H1 (cell line): ENCODE measurements around the gene TSEN2. TPM values are rescaled to one million over a fixed set of nuclear protein-coding genes. Genes with fewer than 3 reads are reported as not detected.
A peak's percentile ranks its signal among the peaks of the same experiment; 100 is the strongest.

ENCODE experiments used
- CTCF ChIA-PET: fragments of 300-600 bp; sonication (Branson Sonifier 250); formaldehyde crosslinking; loops from one replicate; lab custom pipeline; 2021; ENCODE audit not compliant: partially characterized antibody; lab: Charles Lee
- POLR2A ChIA-PET: fragments of 300-600 bp; sonication (Branson Sonifier 250); formaldehyde crosslinking; loops from one replicate; lab custom pipeline; 2021; ENCODE audit warnings: inconsistent platforms; ENCODE audit not compliant: partially characterized antibody; lab: Charles Lee
- DNase-seq, 2 experiments: peaks; one replicate each; pipeline versions ENCODE4 v3.0.0 to v3.0.0-alpha.2; 2010 to 2022; ENCODE audit warnings: low spot score in 2 of 2, low read depth in 1 of 2, mixed read lengths in 1 of 2
- FAIRE-seq: peaks from 2 replicates; lab custom pipeline; 2011; peaks lifted over from hg19 to GRCh38; lab: Jason Lieb, UNC
- H2AFZ ChIP-seq: 2 replicates; pipeline ENCODE4 v1.8.1; 2012; ENCODE audit warnings: low read length, inconsistent platforms
- H2AK5ac ChIP-seq: 2 replicates; pipeline ENCODE4 v1.6.1; 2013; ENCODE audit warnings: low read depth, low read length
- H2BK120ac ChIP-seq: replicated peaks from 2 replicates; pipeline ENCODE3; 2013; ENCODE audit warnings: low read depth, low read length, inconsistent platforms
- H2BK12ac ChIP-seq: 2 replicates; pipeline ENCODE4 v1.6.1; 2013; ENCODE audit warnings: low read depth, low read length
- H2BK15ac ChIP-seq: 2 replicates; pipeline ENCODE4 v1.6.1; 2013; ENCODE audit warnings: low read length
- H2BK20ac ChIP-seq: 2 replicates; pipeline ENCODE4 v1.6.1; 2013; ENCODE audit warnings: low read length
- H2BK5ac ChIP-seq: 2 replicates; pipeline ENCODE4 v1.6.1; 2013; ENCODE audit warnings: low read depth, low read length
- H3K14ac ChIP-seq: 2 replicates; pipeline ENCODE4 v1.6.1; 2013; ENCODE audit warnings: inconsistent platforms; ENCODE audit not compliant: insufficient read length
- H3K18ac ChIP-seq: 2 replicates; pipeline ENCODE4 v1.6.1; 2013; ENCODE audit warnings: low read length; ENCODE audit errors: extremely low read depth
- H3K23ac ChIP-seq: 2 replicates; pipeline ENCODE4 v1.6.1; 2013; ENCODE audit warnings: inconsistent platforms; ENCODE audit not compliant: insufficient read length
- H3K23me2 ChIP-seq: 2 replicates; pipeline ENCODE4 v1.6.1; 2013; ENCODE audit warnings: low read depth, low read length
- H3K27ac ChIP-seq: 2 replicates; pipeline ENCODE4 v1.6.1; 2011; ENCODE audit warnings: low read depth, low read length, inconsistent platforms
- H3K27me3 ChIP-seq, 4 experiments: replicated peaks in 1 of 4; 1 replicate in 1 of 4; 2 replicates in 3 of 4; pipeline versions ENCODE4 v1.6.1 to v1.8.1; 2011 to 2013; ENCODE audit warnings: low read length in 3 of 4, mild to moderate bottlenecking in 3 of 4, inconsistent platforms in 2 of 4, mixed read lengths in 2 of 4, moderate library complexity in 1 of 4; ENCODE audit not compliant: control insufficient read depth in 3 of 4, insufficient read depth in 3 of 4; ENCODE audit errors: extremely low read depth in 1 of 4
- H3K36me3 ChIP-seq, 4 experiments: 2 replicates each; pipeline versions ENCODE4 v1.6.1 to v1.8.1; 2011 to 2013; ENCODE audit warnings: mild to moderate bottlenecking in 4 of 4, low read length in 3 of 4, moderate library complexity in 2 of 4, control low read depth in 1 of 4, inconsistent platforms in 1 of 4; ENCODE audit not compliant: insufficient read depth in 4 of 4, control insufficient read depth in 2 of 4
- H3K4ac ChIP-seq: replicated peaks from 2 replicates; pipeline ENCODE3; 2013; ENCODE audit warnings: low read length, low read depth, mixed read lengths, inconsistent platforms; ENCODE audit not compliant: insufficient read length
- H3K4me1 ChIP-seq, 4 experiments: replicated peaks in 1 of 4; 1 replicate in 1 of 4; 2 replicates in 3 of 4; pipeline versions ENCODE4 v1.6.1 to v1.8.1; 2011 to 2013; ENCODE audit warnings: low read length in 3 of 4, inconsistent platforms in 2 of 4, mixed read lengths in 1 of 4; ENCODE audit not compliant: insufficient read depth in 4 of 4, control insufficient read depth in 3 of 4
- H3K4me2 ChIP-seq, 2 experiments: 2 replicates each; pipeline versions ENCODE4 v1.6.1 to v1.8.1; 2011 to 2013; ENCODE audit warnings: low read depth in 2 of 2, low read length in 2 of 2, control low read depth in 1 of 2, inconsistent platforms in 1 of 2, mild to moderate bottlenecking in 1 of 2; ENCODE audit not compliant: insufficient read depth in 1 of 2
- H3K4me3 ChIP-seq, 4 experiments: fragments of 200-600, 300-600 bp in 1 of 4; sonication (generic), shearing (Covaris generic), sonication (Bioruptor Twin) in 1 of 4; 2 replicates each; pipeline versions ENCODE4 v1.5.1 to v1.8.1; 2011 to 2016; ENCODE audit warnings: low read length in 4 of 4, low read depth in 3 of 4, control low read depth in 2 of 4, inconsistent platforms in 2 of 4, mild to moderate bottlenecking in 2 of 4, mixed read lengths in 1 of 4, moderate library complexity in 1 of 4; ENCODE audit not compliant: insufficient read depth in 2 of 4; ENCODE audit errors: extremely low read depth in 1 of 4
- H3K56ac ChIP-seq: replicated peaks from 2 replicates; pipeline ENCODE3; 2013; ENCODE audit warnings: low read depth, mild to moderate bottlenecking, mixed read lengths, low read length, inconsistent platforms; ENCODE audit not compliant: insufficient read length
- H3K79me1 ChIP-seq: 2 replicates; pipeline ENCODE4 v1.6.1; 2013; ENCODE audit warnings: low read depth, low read length, control low read depth
- H3K79me2 ChIP-seq, 2 experiments: 2 replicates each; pipeline versions ENCODE4 v1.6.1 to v1.8.1; 2012 to 2013; ENCODE audit warnings: low read length in 2 of 2, mild to moderate bottlenecking in 2 of 2, inconsistent platforms in 1 of 2; ENCODE audit not compliant: insufficient read depth in 2 of 2, control insufficient read depth in 1 of 2
- H3K9ac ChIP-seq, 4 experiments: replicated peaks in 1 of 4; 1 replicate in 1 of 4; 2 replicates in 3 of 4; pipeline versions ENCODE4 v1.6.1 to v1.8.1; 2011 to 2013; ENCODE audit warnings: low read depth in 3 of 4, low read length in 3 of 4, control low read depth in 2 of 4, mild to moderate bottlenecking in 2 of 4, moderate library complexity in 2 of 4, inconsistent platforms in 1 of 4; ENCODE audit errors: extremely low read depth in 1 of 4
- H3K9me3 ChIP-seq, 2 experiments: 2 replicates each; pipeline versions ENCODE4 v1.6.1 to v1.8.1; 2012 to 2013; ENCODE audit warnings: mild to moderate bottlenecking in 2 of 2, moderate library complexity in 2 of 2, control low read depth in 1 of 2, inconsistent platforms in 1 of 2, low read depth in 1 of 2, low read length in 1 of 2, mixed read lengths in 1 of 2; ENCODE audit not compliant: insufficient read depth in 2 of 2
- H4K20me1 ChIP-seq, 2 experiments: replicated peaks in 1 of 2; 2 replicates each; pipeline versions ENCODE3 to v1.8.1; 2011 to 2013; ENCODE audit warnings: inconsistent platforms in 2 of 2, low read length in 2 of 2, mild to moderate bottlenecking in 1 of 2; ENCODE audit not compliant: insufficient read depth in 2 of 2, control insufficient read depth in 1 of 2
- H4K5ac ChIP-seq: 2 replicates; pipeline ENCODE4 v1.6.1; 2013; ENCODE audit warnings: low read length, low read depth, mixed read lengths, inconsistent platforms; ENCODE audit not compliant: insufficient read length
- H4K8ac ChIP-seq: 2 replicates; pipeline ENCODE4 v1.8.0; 2013; ENCODE audit warnings: mild to moderate bottlenecking, moderate library complexity, low read length, inconsistent platforms; ENCODE audit not compliant: insufficient read depth; ENCODE audit errors: extremely low read depth
- H4K91ac ChIP-seq: replicated peaks from 2 replicates; pipeline ENCODE3; 2013; ENCODE audit warnings: low read length, mixed read lengths, inconsistent platforms; ENCODE audit not compliant: insufficient read length
- CHD2 ChIP-seq: IDR thresholded peaks from 2 replicates; pipeline ENCODE4 v1.6.1; 2012; ENCODE audit warnings: low read length, improper control_type of control experiment
- EGR1 ChIP-seq: IDR thresholded peaks from 2 replicates; pipeline ENCODE4 v1.6.1; 2011; ENCODE audit warnings: low read depth, low read length, borderline replicate concordance
- POLR2AphosphoS5 ChIP-seq: IDR thresholded peaks from 2 replicates; pipeline ENCODE4 v1.6.1; 2011; ENCODE audit warnings: low read depth, low read length
- WGBS, 2 experiments: shearing (Covaris generic) in 1 of 2; methylation state at CpG; one replicate each; pipeline versions ENCODE4 v1.1.6 to v1.1.7; 2013 to 2015; ENCODE audit warnings: low lambda C conversion rate in 2 of 2, mixed read lengths in 2 of 2, inconsistent platforms in 1 of 2, low coverage in 1 of 2, missing lambda C conversion rate in 1 of 2; ENCODE audit not compliant: insufficient replicate concordance in 2 of 2, insufficient coverage in 1 of 2, insufficient read length in 1 of 2; ENCODE audit errors: extremely low coverage in 1 of 2, missing lambda C conversion rate in 1 of 2; 5-methylcytosine and 5-hydroxymethylcytosine counted together
- polyA plus RNA-seq, 7 experiments: library from polyadenylated mRNA; depleted of rRNA in 3 of 7; stranded (reverse) in 5 of 7; unstranded in 2 of 7; fragments of >200 nt in 5 of 7; fragments of 200-250 nt in 2 of 7; gene quantifications; 1 replicate in 5 of 7; 2 replicates in 1 of 7; 4 replicates in 1 of 7; pipeline versions ENCODE4 v1.2.1 to v1.2.3, GENCODE V29; 2011 to 2013; ENCODE audit warnings: missing spikeins in 2 of 7, mixed read lengths in 2 of 7
- total RNA-seq: library from RNA; stranded (reverse); fragmentation: NEBNext Ultra II Directional; extraction: Animal tissue kit (Norgen Biotek cat#: 25700); gene quantifications from 2 replicates; pipeline ENCODE4 v1.2.1, GENCODE V29; 2021

TSEN2 gene
- total and polyA plus RNA-seq, 2 of the 8 experiments (the other 6 are each of a cell fraction or from before 2014, with no cell fraction given), result 16.1 to 22.4 TPM

GRCh38 chr3:12468757-12469156 is 15.5 kb upstream of the TSEN2 start:
- Histone ChIP-seq H3K79me2 (no peaks in the 10 kb centered on the region), H2BK20ac (no peak overlapping the region), H2AFZ (no peak overlapping the region), H2AK5ac (no peak overlapping the region), H4K8ac (no peak overlapping the region), H3K4ac (no peak overlapping the region), H3K14ac (no peak overlapping the region), H3K18ac (no peak overlapping the region), H3K27me3 (no peaks in the 10 kb centered on the region), H3K4me1 (peaks cover 0 to 4% (median 0%) of the 10 kb centered on the region in 4 experiments; a peak in 2 of 7 replicates), H3K23me2 (no peaks in the 10 kb centered on the region), H3K4me3 (no peak overlapping the region), H4K5ac (no peak overlapping the region), H3K79me1 (no peaks in the 10 kb centered on the region), H4K91ac (no peak overlapping the region), H3K23ac (no peak overlapping the region), H3K9ac (no peak overlapping the region), H3K27ac (no peak overlapping the region), H2BK5ac (no peak overlapping the region), H3K9me3 (no peaks in the 10 kb centered on the region), H2BK120ac (no peak overlapping the region), H3K56ac (peak overlapping the region; percentile 22), H3K4me2 (no peak overlapping the region), H2BK15ac (no peak overlapping the region), H2BK12ac (no peak overlapping the region), H4K20me1 (no peaks in the 10 kb centered on the region), H3K36me3 (no peaks in the 10 kb centered on the region)
- POLR2A ChIA-PET, result no interaction called here
- CTCF ChIA-PET, result interaction anchor here (1.2 to 5.3 kb wide), 4 partner anchors 9 to 292 kb away, joined by 3 to 25 read pairs (median 14); no protein-coding TSS in a partner anchor
- FAIRE-seq (no peak), DNase-seq (no peak)
- 86% methylated on average over 1 of the region's 2 CpGs; no CpG with 5 or more reads in 1 of the 2 experiments for WGBS, 2 experiments
- TF ChIP-seq EGR1 (no peak), CHD2 (no peak), POLR2AphosphoS5 (no peak)
